Mesenchymal stem cell (in vitro differentiated cells and primary cell): Measurements from ENCODE around the gene MIPOL1.
"Not testable (repeated sequence)": the region's sequence is repeated elsewhere in the genome, so short reads cannot be mapped to it uniquely, and the experiment has no call there.

Experiments
- DNase-seq: peaks from one replicate; pipeline ENCODE4 v3.0.0-alpha.2; 2013
- H2AFZ ChIP-seq: one replicate; pipeline ENCODE4 v1.6.1; 2013; ENCODE audit warnings: low read depth, mild to moderate bottlenecking, control low read depth, inconsistent platforms, low read length, moderate library complexity
- H2AK5ac ChIP-seq: 2 replicates; pipeline ENCODE4 v1.6.1; 2013; ENCODE audit warnings: low read length, moderate library complexity, mild to moderate bottlenecking, inconsistent platforms; ENCODE audit not compliant: severe bottlenecking
- H2BK120ac ChIP-seq: one replicate; pipeline ENCODE4 v1.6.1; 2013; ENCODE audit warnings: low read depth, mild to moderate bottlenecking, inconsistent platforms, low read length, moderate library complexity
- H2BK12ac ChIP-seq, 2 experiments: one replicate each; pipeline ENCODE4 v1.6.1; 2013; ENCODE audit warnings: inconsistent platforms in 2 of 2, low read length in 2 of 2, mild to moderate bottlenecking in 2 of 2, moderate library complexity in 2 of 2, control low read depth in 1 of 2
- H2BK15ac ChIP-seq: one replicate; pipeline ENCODE4 v1.6.1; 2013; ENCODE audit warnings: mild to moderate bottlenecking, low read depth, inconsistent platforms; ENCODE audit not compliant: poor library complexity, severe bottlenecking
- H2BK5ac ChIP-seq: 2 replicates; pipeline ENCODE4 v1.6.1; 2013; ENCODE audit warnings: low read depth, mild to moderate bottlenecking, low read length, control low read depth, inconsistent platforms; ENCODE audit not compliant: poor library complexity, severe bottlenecking
- H3K14ac ChIP-seq, 2 experiments: one replicate each; pipeline ENCODE4 v1.6.1; 2013; ENCODE audit warnings: inconsistent platforms in 2 of 2, low read length in 2 of 2, control low read depth in 1 of 2, mild to moderate bottlenecking in 1 of 2, moderate library complexity in 1 of 2
- H3K18ac ChIP-seq, 2 experiments: one replicate each; pipeline ENCODE4 v1.6.1; 2013; ENCODE audit warnings: inconsistent platforms in 2 of 2, low read length in 2 of 2, control low read depth in 1 of 2, low read depth in 1 of 2, mild to moderate bottlenecking in 1 of 2
- H3K23ac ChIP-seq, 2 experiments: one replicate each; pipeline ENCODE4 v1.6.1; 2013; ENCODE audit warnings: inconsistent platforms in 2 of 2, low read length in 2 of 2, mild to moderate bottlenecking in 2 of 2, moderate library complexity in 2 of 2, control low read depth in 1 of 2
- H3K27ac ChIP-seq: 2 replicates; pipeline ENCODE4 v1.5.1; 2013; ENCODE audit warnings: mild to moderate bottlenecking, moderate library complexity, low read length, control low read depth, inconsistent platforms; ENCODE audit not compliant: poor library complexity, severe bottlenecking
- H3K27me3 ChIP-seq, 2 experiments: 2 replicates each; pipeline versions ENCODE4 v1.6.1 to v1.7.0; 2013; ENCODE audit warnings: low read length in 2 of 2, mild to moderate bottlenecking in 2 of 2, moderate library complexity in 2 of 2, control low read depth in 1 of 2, inconsistent platforms in 1 of 2; ENCODE audit not compliant: control insufficient read depth in 1 of 2, insufficient read depth in 1 of 2
- H3K36me3 ChIP-seq, 2 experiments: 2 replicates each; pipeline versions ENCODE4 v1.6.1 to v1.7.0; 2013; ENCODE audit warnings: low read length in 2 of 2, control low read depth in 1 of 2, inconsistent platforms in 1 of 2, low read depth in 1 of 2, mild to moderate bottlenecking in 1 of 2; ENCODE audit not compliant: insufficient read depth in 2 of 2, control insufficient read depth in 1 of 2
- H3K4ac ChIP-seq, 2 experiments: one replicate each; pipeline ENCODE4 v1.6.1; 2013; ENCODE audit warnings: inconsistent platforms in 2 of 2, low read length in 2 of 2, mild to moderate bottlenecking in 2 of 2, moderate library complexity in 2 of 2, control low read depth in 1 of 2, low read depth in 1 of 2
- H3K4me1 ChIP-seq: 2 replicates; pipeline ENCODE4 v1.6.1; 2013; ENCODE audit warnings: low read depth, low read length, control low read depth; ENCODE audit not compliant: control insufficient read depth, insufficient read depth
- H3K4me2 ChIP-seq: 2 replicates; pipeline ENCODE4 v1.6.1; 2013; ENCODE audit warnings: low read length, mild to moderate bottlenecking, inconsistent platforms; ENCODE audit not compliant: poor library complexity, severe bottlenecking
- H3K4me3 ChIP-seq, 2 experiments: 2 replicates each; pipeline versions ENCODE4 v1.5.1 to v1.7.0; 2013; ENCODE audit warnings: low read length in 2 of 2, mild to moderate bottlenecking in 2 of 2, control low read depth in 1 of 2, low read depth in 1 of 2; ENCODE audit not compliant: insufficient read depth in 1 of 2
- H3K79me1 ChIP-seq: replicated peaks from 2 replicates; pipeline ENCODE4 v1.6.1; 2013; ENCODE audit warnings: mild to moderate bottlenecking, control low read depth, low read length, inconsistent platforms; ENCODE audit not compliant: poor library complexity, severe bottlenecking
- H3K9ac ChIP-seq: 2 replicates; pipeline ENCODE4 v1.7.0; 2013; ENCODE audit warnings: mild to moderate bottlenecking, low read length, moderate library complexity
- H3K9me3 ChIP-seq: 2 replicates; pipeline ENCODE4 v1.7.0; 2013; ENCODE audit warnings: mild to moderate bottlenecking, low read length; ENCODE audit not compliant: control insufficient read depth
- H4K8ac ChIP-seq: one replicate; pipeline ENCODE4 v1.6.1; 2013; ENCODE audit warnings: inconsistent platforms, mild to moderate bottlenecking, low read length, moderate library complexity
- H4K91ac ChIP-seq: one replicate; pipeline ENCODE4 v1.6.1; 2013; ENCODE audit warnings: mild to moderate bottlenecking, low read length, inconsistent platforms
- WGBS: methylation state at CpG from one replicate; pipeline ENCODE4 v1.1.7; 2013; ENCODE audit warnings: mixed read lengths; 5-methylcytosine and 5-hydroxymethylcytosine counted together

Gene MIPOL1

GRCh38 chr14:37181441-37181840 is 16.3 kb upstream of the MIPOL1 start:
- DNase-seq, result no peak
- H3K27ac ChIP-seq, result no peak overlapping the region
- H3K79me1 ChIP-seq, result no peaks in the 10 kb centered on the region
- WGBS, result 93% methylated on average over 5 of the region's 6 CpGs
- no peak overlapping the region for H3K18ac ChIP-seq
- no peak overlapping the region for H4K8ac ChIP-seq
- H3K23ac ChIP-seq, result no peak overlapping the region
- no peaks in the 10 kb centered on the region for H3K4me1 ChIP-seq
- H2BK15ac ChIP-seq, result no peak overlapping the region
- H2BK5ac ChIP-seq, result no peak overlapping the region
- no peak overlapping the region for H2BK12ac ChIP-seq
- H3K4me2 ChIP-seq, result no peak overlapping the region
- H2AK5ac ChIP-seq, result no peak overlapping the region
- H2AFZ ChIP-seq, result no peak overlapping the region
- H3K14ac ChIP-seq, result no peak overlapping the region
- no peak overlapping the region for H3K9ac ChIP-seq
- no peak overlapping the region for H4K91ac ChIP-seq
- no peaks in the 10 kb centered on the region for H3K27me3 ChIP-seq
- H3K4me3 ChIP-seq, result no peak overlapping the region
- H3K36me3 ChIP-seq, result no peaks in the 10 kb centered on the region
- H3K9me3 ChIP-seq, result no peaks in the 10 kb centered on the region
- no peak overlapping the region for H2BK120ac ChIP-seq
- no peak overlapping the region for H3K4ac ChIP-seq

GRCh38 chr14:37184520-37184919 is 13.2 kb upstream of the MIPOL1 start:
- H3K4me3 ChIP-seq, H3K36me3 ChIP-seq, H2AFZ ChIP-seq, H3K9me3 ChIP-seq, H2BK5ac ChIP-seq, DNase-seq, H3K27me3 ChIP-seq, H3K4ac ChIP-seq, H4K8ac ChIP-seq, H3K79me1 ChIP-seq, H2BK120ac ChIP-seq, H3K18ac ChIP-seq, H2BK12ac ChIP-seq, H4K91ac ChIP-seq, H3K4me1 ChIP-seq, H3K14ac ChIP-seq, H2BK15ac ChIP-seq, H3K9ac ChIP-seq, H3K23ac ChIP-seq, H3K4me2 ChIP-seq, H2AK5ac ChIP-seq, H3K27ac ChIP-seq: not testable (repeated sequence)
- whole genome bisulfite sequencing, result 88% methylated on average over 5 of the region's 8 CpGs

- Histone ChIP-seq H3K23ac (no peak overlapping the region), H3K14ac (no peak overlapping the region), H3K9me3 (no peaks in the 10 kb centered on the region), H3K27me3 (no peaks in the 10 kb centered on the region), H2BK120ac (no peak overlapping the region), H3K4me1 (no peaks in the 10 kb centered on the region), H2AFZ (no peak overlapping the region), H3K27ac (no peak overlapping the region), H2BK12ac (no peak overlapping the region), H4K91ac (no peak overlapping the region), H3K36me3 (no peaks in the 10 kb centered on the region), H2BK15ac (no peak overlapping the region), H2AK5ac (no peak overlapping the region), H3K4ac (no peak overlapping the region), H3K79me1 (no peaks in the 10 kb centered on the region), H3K9ac (no peak overlapping the region), H2BK5ac (no peak overlapping the region), H3K18ac (no peak overlapping the region), H3K4me3 (no peak overlapping the region), H4K8ac (no peak overlapping the region), H3K4me2 (no peak overlapping the region)
- no peak for DNase-seq
Measured at GRCh38 chr14:37185670-37186069, 12.1 kb upstream of the MIPOL1 start.

- Histone ChIP-seq H4K91ac (no peak overlapping the region), H3K4me1 (no peaks in the 10 kb centered on the region), H3K9me3 (no peaks in the 10 kb centered on the region), H3K27ac (no peak overlapping the region), H3K4ac (no peak overlapping the region), H3K27me3 (no peaks in the 10 kb centered on the region), H2BK120ac (no peak overlapping the region), H3K79me1 (no peaks in the 10 kb centered on the region), H2BK5ac (no peak overlapping the region), H3K23ac (no peak overlapping the region), H4K8ac (no peak overlapping the region), H3K4me3 (no peak overlapping the region), H3K36me3 (no peaks in the 10 kb centered on the region), H3K4me2 (no peak overlapping the region), H2BK12ac (no peak overlapping the region), H2BK15ac (no peak overlapping the region), H3K9ac (no peak overlapping the region), H3K14ac (no peak overlapping the region), H3K18ac (no peak overlapping the region), H2AK5ac (no peak overlapping the region), H2AFZ (no peak overlapping the region)
- 100% methylated on average over 1 of the region's 1 CpG for WGBS
- no peak for DNase-seq
Measured at GRCh38 chr14:37186865-37187264, 10.9 kb upstream of the MIPOL1 start.
